HUES48 (cell line): ENCODE results near the gene CACNA1C.

Experiments
- H3K27ac ChIP-seq: one replicate; pipeline ENCODE4 v1.7.0; 2013; ENCODE audit warnings: low read depth, low read length, inconsistent platforms
- H3K27me3 ChIP-seq: 2 replicates; pipeline ENCODE4 v1.6.1; 2013; ENCODE audit warnings: mild to moderate bottlenecking, low read length; ENCODE audit not compliant: control insufficient read depth, insufficient read depth
- H3K36me3 ChIP-seq: 2 replicates; pipeline ENCODE4 v1.6.1; 2013; ENCODE audit warnings: low read length; ENCODE audit not compliant: control insufficient read depth, insufficient read depth
- H3K4me1 ChIP-seq: 2 replicates; pipeline ENCODE4 v1.6.1; 2013; ENCODE audit warnings: mild to moderate bottlenecking, low read length; ENCODE audit not compliant: control insufficient read depth, insufficient read depth
- H3K4me3 ChIP-seq: 2 replicates; pipeline ENCODE4 v1.5.1; 2013; ENCODE audit warnings: mild to moderate bottlenecking, low read depth, low read length
- H3K9ac ChIP-seq: 2 replicates; pipeline ENCODE4 v1.6.1; 2013; ENCODE audit warnings: mild to moderate bottlenecking, low read depth, low read length, moderate library complexity
- H3K9me3 ChIP-seq: 2 replicates; pipeline ENCODE4 v1.6.1; 2013; ENCODE audit warnings: low read length; ENCODE audit not compliant: control insufficient read depth, insufficient read depth

CACNA1C gene

DNA sequence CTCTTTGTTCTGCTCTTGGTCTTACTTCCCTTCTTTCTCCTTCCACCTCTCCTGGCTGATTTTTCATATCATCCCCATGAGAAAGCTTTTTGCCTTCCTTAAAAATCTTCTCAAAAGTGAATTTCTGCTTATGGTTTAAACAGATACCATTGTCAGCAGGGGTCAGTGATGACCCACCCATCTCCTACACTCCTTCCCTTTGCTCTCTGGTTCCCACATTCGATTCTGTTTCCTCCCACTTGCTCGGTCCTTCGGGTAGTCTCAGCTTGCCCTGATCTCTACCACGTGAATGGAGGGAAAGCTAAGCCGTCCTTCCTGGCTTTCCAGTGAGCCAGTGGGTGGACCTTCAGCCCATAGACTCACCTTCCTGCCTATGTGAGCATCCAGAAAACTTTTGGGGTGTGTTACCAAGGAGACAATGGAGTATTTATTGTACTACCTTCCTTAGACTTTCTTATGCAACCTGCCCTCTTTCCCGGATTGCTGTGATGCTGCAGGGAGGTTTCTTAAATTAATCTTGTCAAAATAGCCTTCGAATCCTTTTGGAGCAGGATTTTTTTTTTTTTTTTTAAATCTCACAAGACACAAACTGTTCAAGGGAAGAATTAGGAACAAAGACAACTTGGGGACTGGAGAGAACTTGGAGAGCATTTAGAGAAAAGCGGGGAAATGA lies 306.3 kb downstream of the CACNA1C start:
- H3K4me1 ChIP-seq, result no peaks in the 10 kb centered on the region
- H3K4me3 ChIP-seq, result no peak overlapping the region
- H3K36me3 ChIP-seq, result no peaks in the 10 kb centered on the region
- H3K9ac ChIP-seq, result no peak overlapping the region
- no peaks in the 10 kb centered on the region for H3K27me3 ChIP-seq
- H3K9me3 ChIP-seq, result no peaks in the 10 kb centered on the region
- no peak overlapping the region for H3K27ac ChIP-seq

DNA sequence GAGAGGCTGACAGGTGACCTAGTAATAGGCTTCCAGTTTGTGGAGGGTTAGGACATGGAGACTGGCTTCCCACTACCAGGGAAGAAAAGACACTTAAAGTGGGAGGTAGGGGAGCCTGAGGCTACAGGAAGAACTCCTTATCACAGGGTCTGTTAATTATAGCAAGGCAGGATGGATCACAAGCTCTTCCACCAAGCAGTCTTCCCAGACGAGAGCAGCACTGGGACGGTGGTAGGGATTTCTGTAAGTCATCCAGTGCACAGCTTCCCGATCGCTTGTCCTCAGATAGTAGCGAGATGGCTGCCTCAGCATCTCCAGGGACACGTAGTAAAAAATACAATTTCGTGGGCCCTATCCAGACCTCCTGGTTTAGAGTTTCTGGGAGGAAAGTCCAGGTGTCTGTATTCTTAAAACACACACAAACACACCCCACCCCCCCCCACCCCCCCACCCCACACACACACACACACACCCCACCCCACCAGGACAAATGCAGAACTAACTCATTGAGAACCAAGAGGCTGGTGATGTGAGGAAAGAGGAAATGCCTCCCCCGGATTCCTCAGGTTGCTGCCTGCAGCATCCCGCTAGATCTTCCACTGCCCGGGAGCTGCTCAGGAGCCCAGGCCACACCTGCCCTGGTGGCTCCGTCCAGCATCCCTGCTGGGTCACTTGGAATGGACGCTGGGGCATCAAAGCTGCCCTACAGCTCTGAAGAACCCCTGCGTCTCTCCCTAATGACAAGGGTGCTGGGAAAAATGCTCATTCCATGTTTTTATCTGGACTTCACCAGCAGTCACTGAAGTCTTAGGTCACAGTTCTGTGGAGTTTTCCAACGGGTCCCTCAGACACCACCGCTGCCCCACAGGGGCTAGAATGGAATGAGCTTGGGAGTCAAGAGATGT lies 307.2 kb downstream of the CACNA1C start:
- no peak overlapping the region for H3K27ac ChIP-seq
- H3K4me1 ChIP-seq, result 0 out of 2 replicates have a peak, but pooled peaks cover 1% of the 10 kb centered on the region
- no peak overlapping the region for H3K9ac ChIP-seq
- H3K27me3 ChIP-seq, result no peaks in the 10 kb centered on the region
- no peak overlapping the region for H3K4me3 ChIP-seq
- no peaks in the 10 kb centered on the region for H3K9me3 ChIP-seq
- no peaks in the 10 kb centered on the region for H3K36me3 ChIP-seq

DNA sequence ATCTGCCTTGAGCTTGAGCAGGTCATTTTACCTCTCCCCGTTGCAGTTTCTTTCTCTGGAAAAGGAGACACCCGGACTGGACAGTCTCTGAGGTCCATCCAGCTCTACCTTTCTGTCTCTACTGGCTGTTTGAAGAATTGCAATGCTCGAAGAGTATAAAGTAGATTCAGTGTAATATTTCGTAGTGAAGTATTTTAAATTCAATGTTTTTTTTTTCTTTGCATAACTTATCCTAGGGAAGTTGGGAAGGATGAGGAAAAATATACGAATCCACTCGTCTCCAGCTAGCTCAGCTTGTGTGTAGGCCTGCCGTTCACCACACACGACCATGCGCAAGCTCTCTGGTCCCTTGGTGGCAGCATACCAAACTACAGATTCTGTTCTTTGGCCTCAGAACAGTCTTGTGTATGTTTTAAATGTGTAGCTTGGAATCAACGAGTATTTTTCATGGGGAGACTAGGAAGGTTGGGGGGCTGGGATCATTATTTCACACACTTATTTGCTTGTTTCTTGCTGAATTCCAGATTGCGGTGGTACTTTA lies 307.9 kb downstream of the CACNA1C start:
- no peak overlapping the region for H3K9ac ChIP-seq
- no peaks in the 10 kb centered on the region for H3K9me3 ChIP-seq
- 0 out of 2 replicates have a peak, but pooled peaks cover 2% of the 10 kb centered on the region for H3K4me1 ChIP-seq
- no peaks in the 10 kb centered on the region for H3K27me3 ChIP-seq
- H3K27ac ChIP-seq, result no peak overlapping the region
- no peak overlapping the region for H3K4me3 ChIP-seq
- no peaks in the 10 kb centered on the region for H3K36me3 ChIP-seq

DNA sequence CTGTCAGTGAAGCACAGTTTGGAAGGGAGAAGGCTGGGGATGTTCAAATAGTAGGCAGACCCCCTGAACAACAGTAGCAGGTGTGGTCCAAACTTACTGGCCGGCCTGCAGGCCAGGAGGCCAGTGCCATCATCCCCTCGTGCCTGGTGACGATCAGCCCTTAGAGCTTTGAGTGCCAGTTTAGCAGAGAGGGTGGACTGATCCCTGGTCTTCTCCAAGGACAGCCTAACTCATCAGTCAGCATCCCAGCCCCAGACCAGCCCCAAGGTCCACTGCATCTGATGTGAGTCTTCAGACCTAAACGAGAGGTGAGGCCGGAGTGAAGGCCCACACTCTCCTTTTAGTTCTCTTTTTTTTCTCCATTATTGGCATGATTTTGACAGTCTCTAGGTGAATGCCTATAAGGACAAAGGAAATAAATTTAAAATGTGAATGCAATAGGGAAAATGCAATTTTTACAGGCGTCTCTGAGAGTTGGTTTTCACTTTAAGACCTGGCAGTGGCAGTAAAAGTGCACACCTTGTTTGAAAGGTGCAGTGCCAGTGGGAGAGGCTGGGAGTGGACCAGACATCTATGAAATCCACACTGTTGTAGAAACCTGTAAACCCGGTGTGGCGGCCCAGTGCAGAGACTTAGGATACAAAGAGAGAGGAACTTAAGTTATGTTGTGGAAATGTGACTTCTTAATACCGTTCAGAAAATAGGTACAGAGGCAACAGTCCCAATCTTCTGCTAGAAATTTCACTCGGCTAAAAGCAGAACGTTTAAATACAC lies 311.2 kb downstream of the CACNA1C start:
- H3K27me3 ChIP-seq, result no peaks in the 10 kb centered on the region
- H3K4me1 ChIP-seq, result 0 out of 2 replicates have a peak, but pooled peaks cover 2% of the 10 kb centered on the region
- peaks cover 7% of the 10 kb centered on the region; the same call in 1 of the 2 replicates for H3K9me3 ChIP-seq
- no peak overlapping the region for H3K4me3 ChIP-seq
- H3K27ac ChIP-seq, result no peak overlapping the region
- H3K36me3 ChIP-seq, result no peaks in the 10 kb centered on the region
- H3K9ac ChIP-seq, result no peak overlapping the region

DNA sequence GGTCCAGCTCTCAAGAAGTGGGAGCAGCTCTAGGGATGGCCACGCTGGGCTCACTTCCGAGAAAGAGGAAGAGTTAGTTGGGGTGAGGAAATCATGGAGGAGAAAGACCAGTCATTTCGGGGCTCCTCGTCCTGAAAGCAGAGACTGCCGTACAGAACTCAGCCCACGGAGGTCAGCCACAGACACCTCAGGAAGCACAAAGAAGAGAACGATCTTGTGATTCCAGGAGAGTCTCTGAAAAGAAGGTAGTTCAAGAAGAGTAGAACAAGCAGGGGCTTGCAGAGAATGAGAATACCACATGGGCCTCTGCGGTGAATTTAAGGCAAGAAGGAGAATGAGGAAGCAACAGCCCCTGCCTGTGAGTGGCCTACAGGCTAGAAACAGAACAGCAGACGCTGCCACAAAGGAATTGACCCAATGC lies 311.9 kb downstream of the CACNA1C start:
- H3K4me3 ChIP-seq, result no peak overlapping the region
- no peaks in the 10 kb centered on the region for H3K36me3 ChIP-seq
- H3K9ac ChIP-seq, result no peak overlapping the region
- H3K27me3 ChIP-seq, result no peaks in the 10 kb centered on the region
- peaks cover 7% of the 10 kb centered on the region; the same call in 1 of the 2 replicates for H3K9me3 ChIP-seq
- H3K27ac ChIP-seq, result no peak overlapping the region
- H3K4me1 ChIP-seq, result 0 out of 2 replicates have a peak, but pooled peaks cover 2% of the 10 kb centered on the region

DNA sequence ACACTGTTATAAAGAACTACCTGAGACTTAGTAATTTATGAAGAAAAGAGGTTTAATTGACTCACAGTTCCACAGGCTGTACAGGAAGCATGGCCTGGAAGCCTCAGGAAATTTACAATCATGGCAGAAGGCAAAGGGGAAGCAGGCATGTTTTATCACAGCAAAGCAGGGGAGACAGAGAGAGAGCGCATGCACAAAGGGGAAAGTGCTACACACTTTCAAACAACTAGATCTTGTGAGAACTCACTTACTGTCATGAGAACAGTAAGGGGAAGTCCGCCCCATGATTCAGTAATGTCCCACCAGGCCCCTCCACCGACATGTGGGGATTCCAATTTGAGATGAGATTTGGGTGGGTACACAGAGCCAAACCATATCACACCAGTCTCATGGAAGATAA lies 313.9 kb downstream of the CACNA1C start:
- H3K9ac ChIP-seq, result no peak overlapping the region
- H3K4me1 ChIP-seq, result 0 out of 2 replicates have a peak, but pooled peaks cover 2% of the 10 kb centered on the region
- no peaks in the 10 kb centered on the region for H3K36me3 ChIP-seq
- no peaks in the 10 kb centered on the region for H3K27me3 ChIP-seq
- H3K27ac ChIP-seq, result no peak overlapping the region
- no peak overlapping the region for H3K4me3 ChIP-seq
- H3K9me3 ChIP-seq, result peaks cover 7% of the 10 kb centered on the region; the same call in 1 of the 2 replicates

DNA sequence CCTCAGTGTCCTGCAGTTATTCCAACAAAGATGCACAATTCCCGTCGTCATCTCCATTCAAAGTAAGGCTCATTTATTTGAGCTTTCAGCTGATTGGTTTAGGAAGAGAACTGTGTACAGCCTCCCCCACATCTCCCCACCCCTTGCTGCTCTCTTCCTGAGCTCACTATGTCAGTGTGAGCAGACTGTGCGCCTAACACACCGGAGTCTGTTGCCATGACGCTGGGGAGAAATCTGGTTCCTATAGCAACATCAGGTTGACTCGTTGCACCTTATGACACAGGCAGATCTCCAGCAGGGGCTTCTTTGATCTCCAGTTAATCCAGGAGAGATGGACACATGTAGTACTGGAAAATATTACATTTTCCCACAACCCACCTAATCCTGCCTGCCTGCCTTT lies 319.4 kb downstream of the CACNA1C start:
- no peaks in the 10 kb centered on the region for H3K27me3 ChIP-seq
- H3K9me3 ChIP-seq, result 0 out of 2 replicates have a peak, but pooled peaks cover under 1% of the 10 kb centered on the region
- peaks cover 7% of the 10 kb centered on the region; the same call in 1 of the 2 replicates for H3K4me1 ChIP-seq
- no peak overlapping the region for H3K4me3 ChIP-seq
- no peak overlapping the region for H3K27ac ChIP-seq
- no peak overlapping the region for H3K9ac ChIP-seq
- no peaks in the 10 kb centered on the region for H3K36me3 ChIP-seq

DNA sequence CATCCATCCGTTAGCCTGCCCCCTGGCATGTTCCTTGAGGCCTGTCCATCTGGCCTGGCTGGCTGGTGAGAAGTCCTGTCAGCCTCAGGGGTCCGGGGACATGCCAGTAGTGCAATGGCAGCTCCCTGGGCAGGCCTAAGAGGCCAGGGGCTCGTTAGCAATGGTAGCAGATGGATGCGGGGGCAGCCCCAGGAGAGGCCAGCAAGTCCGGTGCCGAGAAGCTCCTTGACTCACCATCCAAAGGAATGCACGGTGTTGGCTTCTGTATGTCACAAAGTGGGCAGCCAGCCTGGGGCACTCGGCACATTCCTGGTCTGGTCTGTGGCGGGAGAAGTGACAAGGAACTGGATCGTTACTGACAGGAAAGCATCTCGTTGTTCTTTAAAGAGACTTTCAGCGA lies 319.9 kb downstream of the CACNA1C start:
- H3K27ac ChIP-seq, result no peak overlapping the region
- H3K9ac ChIP-seq, result no peak overlapping the region
- no peaks in the 10 kb centered on the region for H3K27me3 ChIP-seq

DNA sequence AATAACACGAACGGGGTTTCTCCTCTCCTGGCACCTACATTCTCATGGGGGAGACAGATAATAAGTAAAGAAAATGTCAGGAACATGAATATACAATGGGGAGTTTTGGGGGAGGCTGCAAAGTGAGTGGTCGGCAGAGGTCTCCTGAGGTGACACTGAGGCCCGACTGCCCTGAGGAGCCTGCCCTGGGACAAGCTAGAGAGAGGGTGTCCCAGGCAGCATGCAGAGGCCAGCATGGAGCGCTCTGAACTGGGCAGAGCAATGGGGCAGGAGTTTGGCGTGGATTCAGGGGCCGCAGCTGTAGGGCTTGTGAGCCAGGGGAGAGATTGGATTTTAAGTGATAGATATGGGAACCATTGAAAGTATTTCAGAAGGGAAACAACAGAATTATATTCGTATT lies 320.5 kb downstream of the CACNA1C start:
- Histone ChIP-seq H3K9me3 (no peaks in the 10 kb centered on the region), H3K27ac (no peak overlapping the region), H3K4me3 (no peak overlapping the region), H3K36me3 (no peaks in the 10 kb centered on the region), H3K27me3 (no peaks in the 10 kb centered on the region), H3K4me1 (peaks cover 10% of the 10 kb centered on the region; the same call in 1 of the 2 replicates), H3K9ac (no peak overlapping the region)

More for the DNA sequence above, 319.9 kb downstream of the CACNA1C start:
- Histone ChIP-seq H3K4me3 (no peak overlapping the region), H3K36me3 (no peaks in the 10 kb centered on the region), H3K9me3 (no peaks in the 10 kb centered on the region), H3K4me1 (peaks cover 10% of the 10 kb centered on the region; the same call in 1 of the 2 replicates)

DNA sequence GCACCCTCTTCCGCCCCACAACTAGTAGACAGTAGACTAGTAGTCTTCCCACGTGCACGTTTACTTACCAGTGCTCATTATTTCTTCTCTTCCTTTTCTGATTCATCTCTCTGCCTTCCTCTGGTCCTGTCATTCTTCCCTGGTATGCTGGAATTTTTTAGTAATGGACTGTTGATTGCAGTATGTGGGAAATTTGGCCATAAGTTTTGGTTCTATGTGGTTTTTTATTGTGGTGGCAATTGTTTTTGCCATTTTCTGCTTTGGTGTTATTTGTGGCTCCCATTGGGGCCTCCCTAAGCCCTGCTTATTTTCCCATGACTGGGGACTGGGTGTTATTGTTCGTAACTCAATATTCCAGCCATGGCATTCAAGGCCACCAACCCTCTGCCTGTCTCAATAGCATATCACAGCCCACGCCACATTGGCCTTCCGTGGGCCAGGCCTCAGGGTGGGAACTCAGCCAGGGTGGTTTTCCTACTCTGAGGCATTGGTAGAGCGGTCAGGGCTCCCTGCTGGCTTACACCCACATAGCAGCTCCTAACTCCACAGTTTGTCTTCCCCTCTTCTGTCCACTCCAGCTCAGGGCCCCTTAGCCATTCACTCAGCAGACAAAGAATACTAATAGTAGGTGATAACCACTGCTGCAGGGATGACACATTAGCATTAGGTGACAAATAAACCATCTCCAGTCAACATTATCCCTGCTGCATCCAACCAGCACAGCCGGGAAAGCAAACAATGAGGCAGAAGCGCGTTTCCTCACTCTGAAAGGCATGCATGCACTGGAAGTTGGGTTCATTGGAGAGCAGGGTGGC lies 321.5 kb downstream of the CACNA1C start:
- Histone ChIP-seq H3K36me3 (no peaks in the 10 kb centered on the region), H3K27ac (no peak overlapping the region), H3K4me1 (peaks cover 10% of the 10 kb centered on the region; the same call in 1 of the 2 replicates), H3K27me3 (no peaks in the 10 kb centered on the region), H3K9me3 (no peaks in the 10 kb centered on the region), H3K4me3 (no peak overlapping the region), H3K9ac (no peak overlapping the region)
